ENCODE measurements around the gene TMEM81.

DNA sequence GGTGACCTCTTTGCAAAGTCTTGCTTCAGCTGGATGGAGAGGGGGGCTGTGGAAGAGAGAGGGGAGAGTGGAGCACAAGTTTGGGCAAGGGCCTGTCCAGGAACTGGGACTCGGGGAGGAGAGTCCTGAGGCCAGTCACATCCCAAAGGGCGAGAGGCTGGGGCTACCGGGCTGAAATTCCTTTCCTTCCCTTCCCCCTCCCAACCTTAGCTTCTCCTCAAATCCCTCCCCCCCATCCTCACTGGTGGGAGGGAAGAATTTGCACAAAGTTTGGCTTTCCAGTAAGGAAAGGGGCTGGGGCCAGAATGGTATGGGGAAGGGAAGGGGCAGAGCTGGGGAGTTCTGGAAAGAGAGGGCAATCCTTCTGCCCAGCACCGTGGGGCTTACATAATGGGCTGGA lies 40.4 kb downstream of the TMEM81 start:
- TF ChIP-seq, protein P1, sequence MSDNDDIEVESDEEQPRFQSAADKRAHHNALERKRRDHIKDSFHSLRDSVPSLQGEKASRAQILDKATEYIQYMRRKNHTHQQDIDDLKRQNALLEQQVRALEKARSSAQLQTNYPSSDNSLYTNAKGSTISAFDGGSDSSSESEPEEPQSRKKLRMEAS (IDR thresholded peaks at IDR 0.05) = no peak
- TF ChIP-seq, protein P2, sequence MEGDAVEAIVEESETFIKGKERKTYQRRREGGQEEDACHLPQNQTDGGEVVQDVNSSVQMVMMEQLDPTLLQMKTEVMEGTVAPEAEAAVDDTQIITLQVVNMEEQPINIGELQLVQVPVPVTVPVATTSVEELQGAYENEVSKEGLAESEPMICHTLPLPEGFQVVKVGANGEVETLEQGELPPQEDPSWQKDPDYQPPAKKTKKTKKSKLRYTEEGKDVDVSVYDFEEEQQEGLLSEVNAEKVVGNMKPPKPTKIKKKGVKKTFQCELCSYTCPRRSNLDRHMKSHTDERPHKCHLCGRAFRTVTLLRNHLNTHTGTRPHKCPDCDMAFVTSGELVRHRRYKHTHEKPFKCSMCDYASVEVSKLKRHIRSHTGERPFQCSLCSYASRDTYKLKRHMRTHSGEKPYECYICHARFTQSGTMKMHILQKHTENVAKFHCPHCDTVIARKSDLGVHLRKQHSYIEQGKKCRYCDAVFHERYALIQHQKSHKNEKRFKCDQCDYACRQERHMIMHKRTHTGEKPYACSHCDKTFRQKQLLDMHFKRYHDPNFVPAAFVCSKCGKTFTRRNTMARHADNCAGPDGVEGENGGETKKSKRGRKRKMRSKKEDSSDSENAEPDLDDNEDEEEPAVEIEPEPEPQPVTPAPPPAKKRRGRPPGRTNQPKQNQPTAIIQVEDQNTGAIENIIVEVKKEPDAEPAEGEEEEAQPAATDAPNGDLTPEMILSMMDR (IDR thresholded peaks at IDR 0.05; ENCODE audit: low read depth, low read length, missing input control) = no peak
